Frontal cortex (tissue), 1 donor: Measurements from ENCODE around the gene CCNJ. TPM values are rescaled to one million over a fixed set of nuclear protein-coding genes. Genes with fewer than 3 reads are reported as not detected.

Source experiments
- small RNA-seq: library from RNA; depleted of rRNA; stranded (forward); fragments of <200 nt; gene quantifications from one replicate; pipeline ENCODE3, GENCODE V24; 2014
- total RNA-seq: library from RNA; depleted of rRNA; stranded (reverse); fragments of >200 nt; gene quantifications from one replicate; pipeline ENCODE4 v1.2.3, GENCODE V29; 2014

The CCNJ gene
- total RNA-seq, 1 donor from 2014 or later: 17.1 TPM

Small RNAs within 50 kb of the gene (small RNA-seq; reads per million reads assigned to genes)
- gene MIR3157: 0.51 reads per million, percentile 40 among the genes with 10 or more reads in this experiment

Other genes starting within 250 kb of the CCNJ start
- 1.2 TPM for gene CC2D2B, start 135.6 kb upstream of the CCNJ start, total RNA-seq
- gene ZNF518A, start 86.7 kb downstream of the CCNJ start, total RNA-seq: 54.2 TPM
- gene BLNK, start 228.0 kb downstream of the CCNJ start, total RNA-seq: 0.41 TPM